H1 (cell line): Measurements from ENCODE around the gene ELAPOR1. TPM values are rescaled to one million over a fixed set of nuclear protein-coding genes. Genes with fewer than 3 reads are reported as not detected.

Source experiments
- CTCF ChIA-PET: fragments of 300-600 bp; sonication (Branson Sonifier 250); formaldehyde crosslinking; loops from one replicate; lab custom pipeline; 2021; ENCODE audit not compliant: partially characterized antibody; lab: Charles Lee
- POLR2A ChIA-PET: fragments of 300-600 bp; sonication (Branson Sonifier 250); formaldehyde crosslinking; loops from one replicate; lab custom pipeline; 2021; ENCODE audit warnings: inconsistent platforms; ENCODE audit not compliant: partially characterized antibody; lab: Charles Lee
- DNase-seq, 2 experiments: peaks; one replicate each; pipeline versions ENCODE4 v3.0.0 to v3.0.0-alpha.2; 2010 to 2022; ENCODE audit warnings: low spot score in 2 of 2, low read depth in 1 of 2, mixed read lengths in 1 of 2
- FAIRE-seq: peaks from 2 replicates; lab custom pipeline; 2011; peaks lifted over from hg19 to GRCh38; lab: Jason Lieb, UNC
- H2AFZ ChIP-seq: 2 replicates; pipeline ENCODE4 v1.8.1; 2012; ENCODE audit warnings: low read length, inconsistent platforms
- H2AK5ac ChIP-seq: 2 replicates; pipeline ENCODE4 v1.6.1; 2013; ENCODE audit warnings: low read depth, low read length
- H2BK120ac ChIP-seq: replicated peaks from 2 replicates; pipeline ENCODE3; 2013; ENCODE audit warnings: low read depth, low read length, inconsistent platforms
- H2BK12ac ChIP-seq: 2 replicates; pipeline ENCODE4 v1.6.1; 2013; ENCODE audit warnings: low read depth, low read length
- H2BK15ac ChIP-seq: 2 replicates; pipeline ENCODE4 v1.6.1; 2013; ENCODE audit warnings: low read length
- H2BK20ac ChIP-seq: 2 replicates; pipeline ENCODE4 v1.6.1; 2013; ENCODE audit warnings: low read length
- H2BK5ac ChIP-seq: 2 replicates; pipeline ENCODE4 v1.6.1; 2013; ENCODE audit warnings: low read depth, low read length
- H3K14ac ChIP-seq: 2 replicates; pipeline ENCODE4 v1.6.1; 2013; ENCODE audit warnings: inconsistent platforms; ENCODE audit not compliant: insufficient read length
- H3K18ac ChIP-seq: 2 replicates; pipeline ENCODE4 v1.6.1; 2013; ENCODE audit warnings: low read length; ENCODE audit errors: extremely low read depth
- H3K23ac ChIP-seq: 2 replicates; pipeline ENCODE4 v1.6.1; 2013; ENCODE audit warnings: inconsistent platforms; ENCODE audit not compliant: insufficient read length
- H3K23me2 ChIP-seq: 2 replicates; pipeline ENCODE4 v1.6.1; 2013; ENCODE audit warnings: low read depth, low read length
- H3K27ac ChIP-seq: 2 replicates; pipeline ENCODE4 v1.6.1; 2011; ENCODE audit warnings: low read depth, low read length, inconsistent platforms
- H3K27me3 ChIP-seq, 4 experiments: replicated peaks in 1 of 4; 1 replicate in 1 of 4; 2 replicates in 3 of 4; pipeline versions ENCODE4 v1.6.1 to v1.8.1; 2011 to 2013; ENCODE audit warnings: low read length in 3 of 4, mild to moderate bottlenecking in 3 of 4, inconsistent platforms in 2 of 4, mixed read lengths in 2 of 4, moderate library complexity in 1 of 4; ENCODE audit not compliant: control insufficient read depth in 3 of 4, insufficient read depth in 3 of 4; ENCODE audit errors: extremely low read depth in 1 of 4
- H3K36me3 ChIP-seq, 4 experiments: 2 replicates each; pipeline versions ENCODE4 v1.6.1 to v1.8.1; 2011 to 2013; ENCODE audit warnings: mild to moderate bottlenecking in 4 of 4, low read length in 3 of 4, moderate library complexity in 2 of 4, control low read depth in 1 of 4, inconsistent platforms in 1 of 4; ENCODE audit not compliant: insufficient read depth in 4 of 4, control insufficient read depth in 2 of 4
- H3K4ac ChIP-seq: replicated peaks from 2 replicates; pipeline ENCODE3; 2013; ENCODE audit warnings: low read length, low read depth, mixed read lengths, inconsistent platforms; ENCODE audit not compliant: insufficient read length
- H3K4me1 ChIP-seq, 4 experiments: replicated peaks in 1 of 4; 1 replicate in 1 of 4; 2 replicates in 3 of 4; pipeline versions ENCODE4 v1.6.1 to v1.8.1; 2011 to 2013; ENCODE audit warnings: low read length in 3 of 4, inconsistent platforms in 2 of 4, mixed read lengths in 1 of 4; ENCODE audit not compliant: insufficient read depth in 4 of 4, control insufficient read depth in 3 of 4
- H3K4me2 ChIP-seq, 2 experiments: 2 replicates each; pipeline versions ENCODE4 v1.6.1 to v1.8.1; 2011 to 2013; ENCODE audit warnings: low read depth in 2 of 2, low read length in 2 of 2, control low read depth in 1 of 2, inconsistent platforms in 1 of 2, mild to moderate bottlenecking in 1 of 2; ENCODE audit not compliant: insufficient read depth in 1 of 2
- H3K4me3 ChIP-seq, 4 experiments: fragments of 200-600, 300-600 bp in 1 of 4; sonication (generic), shearing (Covaris generic), sonication (Bioruptor Twin) in 1 of 4; 2 replicates each; pipeline versions ENCODE4 v1.5.1 to v1.8.1; 2011 to 2016; ENCODE audit warnings: low read length in 4 of 4, low read depth in 3 of 4, control low read depth in 2 of 4, inconsistent platforms in 2 of 4, mild to moderate bottlenecking in 2 of 4, mixed read lengths in 1 of 4, moderate library complexity in 1 of 4; ENCODE audit not compliant: insufficient read depth in 2 of 4; ENCODE audit errors: extremely low read depth in 1 of 4
- H3K56ac ChIP-seq: replicated peaks from 2 replicates; pipeline ENCODE3; 2013; ENCODE audit warnings: low read depth, mild to moderate bottlenecking, mixed read lengths, low read length, inconsistent platforms; ENCODE audit not compliant: insufficient read length
- H3K79me1 ChIP-seq: 2 replicates; pipeline ENCODE4 v1.6.1; 2013; ENCODE audit warnings: low read depth, low read length, control low read depth
- H3K79me2 ChIP-seq, 2 experiments: 2 replicates each; pipeline versions ENCODE4 v1.6.1 to v1.8.1; 2012 to 2013; ENCODE audit warnings: low read length in 2 of 2, mild to moderate bottlenecking in 2 of 2, inconsistent platforms in 1 of 2; ENCODE audit not compliant: insufficient read depth in 2 of 2, control insufficient read depth in 1 of 2
- H3K9ac ChIP-seq, 4 experiments: replicated peaks in 1 of 4; 1 replicate in 1 of 4; 2 replicates in 3 of 4; pipeline versions ENCODE4 v1.6.1 to v1.8.1; 2011 to 2013; ENCODE audit warnings: low read depth in 3 of 4, low read length in 3 of 4, control low read depth in 2 of 4, mild to moderate bottlenecking in 2 of 4, moderate library complexity in 2 of 4, inconsistent platforms in 1 of 4; ENCODE audit errors: extremely low read depth in 1 of 4
- H3K9me3 ChIP-seq, 2 experiments: 2 replicates each; pipeline versions ENCODE4 v1.6.1 to v1.8.1; 2012 to 2013; ENCODE audit warnings: mild to moderate bottlenecking in 2 of 2, moderate library complexity in 2 of 2, control low read depth in 1 of 2, inconsistent platforms in 1 of 2, low read depth in 1 of 2, low read length in 1 of 2, mixed read lengths in 1 of 2; ENCODE audit not compliant: insufficient read depth in 2 of 2
- H4K20me1 ChIP-seq, 2 experiments: replicated peaks in 1 of 2; 2 replicates each; pipeline versions ENCODE3 to v1.8.1; 2011 to 2013; ENCODE audit warnings: inconsistent platforms in 2 of 2, low read length in 2 of 2, mild to moderate bottlenecking in 1 of 2; ENCODE audit not compliant: insufficient read depth in 2 of 2, control insufficient read depth in 1 of 2
- H4K5ac ChIP-seq: 2 replicates; pipeline ENCODE4 v1.6.1; 2013; ENCODE audit warnings: low read length, low read depth, mixed read lengths, inconsistent platforms; ENCODE audit not compliant: insufficient read length
- H4K8ac ChIP-seq: 2 replicates; pipeline ENCODE4 v1.8.0; 2013; ENCODE audit warnings: mild to moderate bottlenecking, moderate library complexity, low read length, inconsistent platforms; ENCODE audit not compliant: insufficient read depth; ENCODE audit errors: extremely low read depth
- H4K91ac ChIP-seq: replicated peaks from 2 replicates; pipeline ENCODE3; 2013; ENCODE audit warnings: low read length, mixed read lengths, inconsistent platforms; ENCODE audit not compliant: insufficient read length
- BACH1 ChIP-seq: IDR thresholded peaks from 2 replicates; pipeline ENCODE4 v1.6.1; 2012; ENCODE audit warnings: low read length, improper control_type of control experiment
- BCL11A ChIP-seq, 2 experiments: IDR thresholded peaks; one replicate each; pipeline ENCODE4 v1.6.1; 2011; ENCODE audit warnings: low read depth in 2 of 2, low read length in 2 of 2, mild to moderate bottlenecking in 2 of 2
- CHD2 ChIP-seq: IDR thresholded peaks from 2 replicates; pipeline ENCODE4 v1.6.1; 2012; ENCODE audit warnings: low read length, improper control_type of control experiment
- EGR1 ChIP-seq: IDR thresholded peaks from 2 replicates; pipeline ENCODE4 v1.6.1; 2011; ENCODE audit warnings: low read depth, low read length, borderline replicate concordance
- HDAC2 ChIP-seq, 2 experiments: fragments of 300-600 bp in 1 of 2; sonication (generic) in 1 of 2; IDR thresholded peaks; 2 replicates each; pipeline ENCODE4 v1.6.1; 2011 to 2012; ENCODE audit warnings: low read depth in 2 of 2, low read length in 2 of 2, mild to moderate bottlenecking in 2 of 2, moderate library complexity in 2 of 2, borderline replicate concordance in 1 of 2, inconsistent platforms in 1 of 2
- MAX ChIP-seq: IDR thresholded peaks from 2 replicates; pipeline ENCODE4 v1.6.1; 2012; ENCODE audit warnings: inconsistent platforms
- NANOG ChIP-seq: IDR thresholded peaks from 2 replicates; pipeline ENCODE4 v1.6.1; 2011; ENCODE audit warnings: low read length, low read depth, mild to moderate bottlenecking, inconsistent platforms; ENCODE audit not compliant: insufficient read depth, poor library complexity, severe bottlenecking
- RNF2 ChIP-seq: fragments of 200-900, 300-1000 bp; sonication (generic); IDR thresholded peaks from 2 replicates; pipeline ENCODE4 v1.7.1; 2016; ENCODE audit warnings: borderline replicate concordance, low read depth, mild to moderate bottlenecking, antibody characterized with exemption, low read length; ENCODE audit not compliant: poor library complexity, severe bottlenecking; ENCODE audit errors: missing control alignments
- SIRT6 ChIP-seq: IDR thresholded peaks from one replicate; pipeline ENCODE4 v1.7.1; 2012; ENCODE audit warnings: low read length, inconsistent platforms
- SIX5 ChIP-seq: IDR thresholded peaks from 2 replicates; pipeline ENCODE4 v1.6.1; 2011; ENCODE audit warnings: mild to moderate bottlenecking, low read depth, low read length
- TAF7 ChIP-seq: optimal IDR thresholded peaks from 2 replicates; pipeline ENCODE3; 2011; ENCODE audit warnings: low read depth, mild to moderate bottlenecking, inconsistent platforms, low read length, moderate library complexity, borderline replicate concordance
- TBP ChIP-seq: IDR thresholded peaks from 2 replicates; pipeline ENCODE4 v1.6.1; 2011; ENCODE audit warnings: low read depth, low read length, improper control_type of control experiment
- TEAD4 ChIP-seq: IDR thresholded peaks from 2 replicates; pipeline ENCODE4 v1.6.1; 2012; ENCODE audit warnings: low read depth, low read length, inconsistent platforms, mixed read lengths
- WGBS, 2 experiments: shearing (Covaris generic) in 1 of 2; methylation state at CpG; one replicate each; pipeline versions ENCODE4 v1.1.6 to v1.1.7; 2013 to 2015; ENCODE audit warnings: low lambda C conversion rate in 2 of 2, mixed read lengths in 2 of 2, inconsistent platforms in 1 of 2, low coverage in 1 of 2, missing lambda C conversion rate in 1 of 2; ENCODE audit not compliant: insufficient replicate concordance in 2 of 2, insufficient coverage in 1 of 2, insufficient read length in 1 of 2; ENCODE audit errors: extremely low coverage in 1 of 2, missing lambda C conversion rate in 1 of 2; 5-methylcytosine and 5-hydroxymethylcytosine counted together
- polyA plus RNA-seq, 7 experiments: library from polyadenylated mRNA; depleted of rRNA in 3 of 7; stranded (reverse) in 5 of 7; unstranded in 2 of 7; fragments of >200 nt in 5 of 7; fragments of 200-250 nt in 2 of 7; gene quantifications; 1 replicate in 5 of 7; 2 replicates in 1 of 7; 4 replicates in 1 of 7; pipeline versions ENCODE4 v1.2.1 to v1.2.3, GENCODE V29; 2011 to 2013; ENCODE audit warnings: missing spikeins in 2 of 7, mixed read lengths in 2 of 7
- total RNA-seq: library from RNA; stranded (reverse); fragmentation: NEBNext Ultra II Directional; extraction: Animal tissue kit (Norgen Biotek cat#: 25700); gene quantifications from 2 replicates; pipeline ENCODE4 v1.2.1, GENCODE V29; 2021

Gene ELAPOR1
- total and polyA plus RNA-seq, 2 of the 8 experiments (the other 6 are each of a cell fraction or from before 2014, with no cell fraction given): 1.2 to 2.5 TPM

GRCh38 chr1:109096120-109096519 is 17.8 kb upstream of the ELAPOR1 start:
- Histone ChIP-seq H2BK12ac (no peak overlapping the region), H2BK5ac (no peak overlapping the region), H3K4me3 (no peak overlapping the region), H3K27ac (no peak overlapping the region), H2AK5ac (no peak overlapping the region), H3K4me1 (no peaks in the 10 kb centered on the region; a peak in 1 of 7 replicates), H3K4ac (no peak overlapping the region), H3K79me2 (peaks cover 0 to 27% of the 10 kb centered on the region in 2 experiments; a peak in 3 of 4 replicates), H4K91ac (no peak overlapping the region), H4K5ac (no peak overlapping the region), H3K23ac (no peak overlapping the region), H4K20me1 (peaks cover 0 to 2% of the 10 kb centered on the region in 2 experiments), H3K36me3 (peaks cover 0 to 7% (median 2%) of the 10 kb centered on the region in 4 experiments; a peak in 3 of 8 replicates), H3K18ac (no peak overlapping the region), H2AFZ (no peak overlapping the region), H3K14ac (no peak overlapping the region), H3K27me3 (no peaks in the 10 kb centered on the region), H3K56ac (no peak overlapping the region), H2BK15ac (no peak overlapping the region), H4K8ac (no peak overlapping the region), H2BK20ac (no peak overlapping the region), H2BK120ac (no peak overlapping the region), H3K9ac (no peak overlapping the region), H3K23me2 (no peaks in the 10 kb centered on the region; the same call in none of the 2 replicates), H3K4me2 (no peak overlapping the region), H3K9me3 (no peaks in the 10 kb centered on the region), H3K79me1 (no peaks in the 10 kb centered on the region)
- no peak for FAIRE-seq
- 85% methylated on average over 1 of the region's 1 CpG; no CpG with 5 or more reads in 1 of the 2 experiments for WGBS, 2 experiments
- no peak for DNase-seq
- CTCF ChIA-PET: interaction anchor here (1.1 kb wide), 1 partner anchor 16 kb away, joined by 3 read pairs; a partner anchor contains a TSS
- POLR2A ChIA-PET: interaction anchor here (0.5 kb wide), 1 partner anchor 51 kb away, joined by 3 read pairs; no protein-coding TSS in a partner anchor
- TF ChIP-seq TEAD4 (no peak), SIX5 (no peak), CHD2 (no peak), HDAC2 (IDR thresholded peaks at IDR 0.05; ENCODE audit: borderline replicate concordance in 1 of 2, low read depth in 2 of 2, low read length in 2 of 2) (no peak), SIRT6 (no peak), RNF2 (no peak), MAX (no peak), BCL11A (IDR thresholded peaks at IDR 0.05; ENCODE audit: low read depth in 2 of 2, low read length in 2 of 2) (no peak), TBP (no peak), EGR1 (no peak), TAF7 (no peak), BACH1 (no peak), NANOG (no peak)
